GM18868 (cell line): Measurements from ENCODE around the gene ANTXRL.
A peak's percentile ranks its signal among the peaks of the same experiment; 100 is the strongest.
"Not testable (repeated sequence)": the region's sequence is repeated elsewhere in the genome, so short reads cannot be mapped to it uniquely, and the experiment has no call there.

Experiments
- ATAC-seq: cut with Tn5 transposase; IDR thresholded peaks from one replicate; pipeline ENCODE4 v1.9.1; 2021; ENCODE audit warnings: mild to moderate bottlenecking, moderate library complexity; ENCODE audit not compliant: unreplicated experiment

ANTXRL gene

GRCh38 chr10:46272863-46273415 is 13.9 kb upstream of the ANTXRL start:
- ATAC-seq, result no peak

- ATAC-seq, result no peak
Measured at GRCh38 chr10:46273506-46274477, 13.0 kb upstream of the ANTXRL start.

GRCh38 chr10:46277840-46278239 is 9.0 kb upstream of the ANTXRL start:
- no peak for ATAC-seq

DNA sequence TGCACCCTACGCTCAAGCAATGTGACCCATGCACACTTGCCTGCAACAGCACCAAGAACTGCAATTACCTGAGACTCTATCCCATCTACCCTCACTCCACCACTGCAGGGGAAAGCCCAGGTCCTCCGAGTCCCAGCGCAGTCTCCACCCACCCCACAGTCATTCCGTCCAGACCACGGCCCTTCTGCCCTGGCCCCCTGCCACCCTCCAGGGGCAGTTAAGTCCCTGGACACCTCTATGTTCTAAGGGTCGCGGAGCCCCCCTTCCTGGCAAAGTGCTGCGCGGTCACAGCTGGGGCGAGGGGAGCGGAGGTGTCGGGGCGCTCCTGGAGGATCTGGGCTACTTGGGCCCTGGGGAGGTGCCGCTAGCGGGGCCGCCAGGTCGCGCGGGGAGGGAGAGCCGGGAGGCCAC is 4.4 kb upstream of the ANTXRL start:
- not testable (repeated sequence) for ATAC-seq

GRCh38 chr10:46282842-46283574 is 3.8 kb upstream of the ANTXRL start:
- no peak for ATAC-seq

GRCh38 chr10:46283580-46284285 is 3.1 kb upstream of the ANTXRL start:
- ATAC-seq, result no peak

DNA sequence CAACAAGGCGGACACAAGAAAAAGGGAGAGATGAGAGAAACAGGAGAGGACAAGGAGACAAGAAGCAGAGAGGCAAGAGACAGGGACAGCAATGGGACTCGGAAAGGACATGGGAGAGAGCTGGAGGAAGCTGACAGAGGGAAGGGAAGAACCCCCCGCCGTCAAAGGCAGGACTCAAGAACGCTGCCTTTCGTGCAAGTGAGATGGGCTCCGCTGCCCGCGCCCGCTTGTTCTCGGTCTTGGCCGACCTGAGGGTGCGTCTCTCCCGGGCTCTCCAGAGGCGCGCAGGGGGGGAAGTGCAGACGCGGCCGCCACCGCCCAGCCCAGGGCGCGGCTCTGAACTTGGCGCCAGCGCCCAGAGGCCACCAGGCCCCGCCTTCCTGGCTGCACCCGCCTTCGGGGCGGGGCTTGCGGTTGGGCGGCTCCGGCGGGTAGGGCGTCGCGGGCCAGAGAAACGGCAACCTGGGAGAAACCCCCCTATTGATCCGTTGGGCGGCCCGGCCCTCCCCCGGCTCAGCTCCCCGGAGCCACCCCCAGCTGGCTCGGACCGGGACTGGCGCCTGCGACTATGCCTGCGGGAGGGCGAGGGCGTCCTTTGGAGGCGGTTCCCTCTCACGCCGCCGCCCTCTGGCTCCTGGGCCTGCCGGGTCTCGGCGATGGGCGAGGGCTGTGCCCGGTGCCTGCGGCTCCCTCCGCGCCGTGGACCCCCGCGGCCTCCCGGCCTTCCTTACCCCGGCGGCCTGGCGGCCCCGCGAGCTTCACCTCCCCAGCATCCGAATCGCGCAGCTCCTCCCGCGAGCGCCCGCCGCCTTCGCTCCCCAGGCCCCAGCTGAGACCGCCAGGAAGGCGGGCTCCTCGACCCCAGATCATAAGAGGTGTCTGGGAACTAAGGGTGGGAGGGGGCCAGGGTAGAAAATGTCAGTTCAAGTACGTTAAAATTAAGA is 2.2 kb upstream of the ANTXRL start:
- ATAC-seq, result peak; percentile 95

DNA sequence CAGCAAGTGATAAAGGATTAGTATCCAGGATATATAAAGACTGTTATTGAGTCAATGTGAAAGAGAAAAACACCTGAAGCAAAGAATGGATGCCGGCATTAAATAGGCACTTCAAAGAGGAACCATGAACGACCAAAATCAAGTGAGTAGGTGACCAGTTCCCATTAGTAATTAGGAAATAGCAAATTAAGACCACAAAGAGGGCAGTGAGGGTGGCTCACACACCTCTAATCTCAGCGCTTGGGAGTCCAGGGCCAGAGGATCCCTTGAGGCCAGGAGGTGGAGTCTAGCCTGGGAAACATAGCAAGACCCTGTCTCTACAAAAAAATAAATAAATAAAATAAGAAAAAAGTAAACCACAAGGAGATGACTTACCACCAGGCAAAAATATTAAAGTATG is 1.5 kb upstream of the ANTXRL start:
- ATAC-seq, result peak; percentile 16

DNA sequence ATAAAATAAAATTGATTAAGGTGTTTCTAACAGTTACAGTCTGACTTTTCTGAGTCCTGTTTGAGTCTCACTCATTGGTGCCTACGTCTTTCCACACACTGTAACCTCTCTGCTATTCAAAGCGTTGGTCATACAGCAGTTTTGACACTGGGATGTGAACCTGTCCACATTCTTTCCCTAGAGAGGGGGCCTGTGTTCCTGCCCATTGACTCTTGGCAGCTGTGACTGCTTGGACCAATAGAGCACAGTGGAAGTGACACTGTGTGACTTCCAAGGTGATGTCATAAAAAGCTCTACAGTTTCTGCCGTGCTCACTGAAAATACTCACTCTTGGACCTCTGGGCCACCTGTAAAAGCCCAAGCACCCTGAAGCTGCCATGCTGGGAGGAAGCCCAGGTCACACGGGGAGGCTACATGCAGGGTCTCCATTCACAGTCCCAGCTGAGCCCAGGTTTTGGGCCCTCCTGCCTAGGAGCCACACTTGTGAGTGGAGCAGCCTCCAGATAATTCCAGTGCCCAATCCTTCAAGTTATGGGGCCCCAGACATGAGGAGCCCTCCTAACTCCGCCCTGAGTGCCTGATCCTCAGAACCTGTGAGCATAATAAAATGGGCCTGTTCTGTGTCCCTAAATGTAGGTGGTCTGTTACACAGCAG is 704 bp upstream of the ANTXRL start:
- ATAC-seq, result no peak

- ATAC-seq, result no peak
Measured at GRCh38 chr10:46287846-46288477, 1.2 kb downstream of the ANTXRL start.

- no peak for ATAC-seq
Measured at GRCh38 chr10:46288601-46289206, 1.9 kb downstream of the ANTXRL start.

DNA sequence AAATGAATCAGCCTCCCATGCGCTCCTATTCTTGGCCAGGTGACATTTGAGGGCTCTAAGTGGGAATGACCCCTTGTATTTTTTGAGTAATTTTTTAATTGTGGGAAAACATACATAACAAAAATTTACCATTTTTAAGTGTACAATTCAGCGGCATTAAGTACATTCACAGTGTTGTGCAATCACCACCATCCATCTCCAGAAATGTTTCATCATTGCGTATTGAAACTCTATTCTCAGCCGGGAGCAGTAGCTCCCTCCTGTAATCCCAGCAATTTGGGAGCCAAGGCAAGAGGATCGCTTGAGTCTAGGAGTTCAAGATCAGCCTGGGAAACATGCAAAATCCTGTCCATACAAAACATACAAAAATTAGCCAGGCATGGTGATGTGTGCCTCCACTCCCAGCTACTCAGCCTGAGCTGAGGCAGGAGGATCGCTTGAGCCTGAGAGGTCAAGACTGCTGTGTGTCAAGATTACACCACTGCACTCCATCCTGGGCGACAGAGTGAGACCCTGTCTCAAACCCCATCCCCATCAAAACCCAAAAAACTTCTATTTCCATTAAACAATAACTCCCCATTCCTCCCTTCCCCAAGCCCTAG is 2.5 kb downstream of the ANTXRL start:
- no peak for ATAC-seq

DNA sequence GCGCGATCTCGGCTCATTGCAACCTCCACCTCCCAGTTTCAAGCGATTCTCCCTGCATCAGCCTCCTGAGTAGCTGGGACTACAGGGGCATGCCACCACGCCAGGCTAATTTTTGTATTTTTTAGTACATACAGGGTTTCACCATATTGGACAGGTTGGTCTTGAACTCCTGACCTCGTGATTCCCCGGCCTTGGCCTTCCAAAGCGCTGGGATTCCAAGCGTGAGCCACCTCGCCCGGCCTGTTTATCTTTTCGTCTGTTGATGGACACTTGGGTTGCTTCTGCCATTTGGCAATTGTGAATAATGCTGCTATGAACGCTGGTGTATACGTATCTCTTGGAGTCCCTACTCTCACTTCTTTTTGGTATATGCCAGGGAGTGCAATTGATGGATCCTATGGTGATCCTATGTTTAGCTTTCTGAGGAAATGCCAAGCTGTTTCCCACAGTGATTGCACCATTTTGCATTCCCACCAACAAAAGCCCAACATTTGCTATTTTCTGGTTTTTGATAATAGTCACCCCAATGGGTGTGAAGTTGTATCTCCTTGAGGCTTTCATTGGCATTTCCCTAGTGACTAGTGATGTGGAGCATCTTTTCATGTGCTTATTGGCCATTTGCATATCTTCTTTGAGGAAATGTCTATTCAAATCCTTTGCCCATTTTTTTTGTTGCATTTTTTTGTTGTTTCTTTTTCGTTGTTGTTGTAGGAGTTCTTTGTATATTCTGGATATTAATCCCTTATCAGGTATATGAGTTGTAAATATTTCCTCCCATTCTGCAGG is 3.5 kb downstream of the ANTXRL start:
- no peak for ATAC-seq

DNA sequence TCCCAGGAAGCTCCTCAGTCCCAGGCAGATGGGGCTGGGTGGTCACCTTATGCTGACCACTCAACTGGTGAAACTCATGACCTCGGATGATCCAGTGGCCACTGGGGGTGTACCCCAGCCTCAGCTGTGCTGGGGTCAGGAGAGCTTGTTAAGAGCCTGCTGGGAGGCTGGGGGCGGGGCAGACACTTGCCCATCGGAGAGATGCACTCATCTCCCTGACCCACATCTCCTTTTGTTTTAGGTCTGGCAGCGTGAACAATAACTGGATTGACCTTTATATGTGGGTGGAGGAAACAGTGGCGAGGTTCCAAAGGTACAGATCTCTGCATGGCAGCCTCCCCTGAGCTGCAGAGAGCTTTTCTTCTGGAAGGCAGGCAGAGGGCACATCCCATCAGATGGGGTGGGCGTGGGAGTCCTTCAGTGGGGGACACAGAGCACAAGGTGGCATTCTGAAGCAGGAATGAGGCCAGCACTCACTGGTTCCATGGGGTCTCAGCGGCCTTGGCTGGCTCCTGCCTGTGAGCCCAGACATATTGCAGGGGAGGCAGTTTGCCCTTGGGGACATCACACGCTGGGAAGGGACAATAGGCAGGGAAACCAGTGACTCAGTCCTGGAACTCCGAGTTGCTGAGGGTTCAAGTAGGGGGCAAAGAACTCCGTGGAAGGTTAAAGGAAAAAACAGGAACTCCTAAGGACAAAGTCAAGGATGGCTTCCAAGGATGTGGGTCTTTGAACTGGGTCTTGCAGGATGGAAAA is 5.2 kb downstream of the ANTXRL start:
- ATAC-seq, result no peak

DNA sequence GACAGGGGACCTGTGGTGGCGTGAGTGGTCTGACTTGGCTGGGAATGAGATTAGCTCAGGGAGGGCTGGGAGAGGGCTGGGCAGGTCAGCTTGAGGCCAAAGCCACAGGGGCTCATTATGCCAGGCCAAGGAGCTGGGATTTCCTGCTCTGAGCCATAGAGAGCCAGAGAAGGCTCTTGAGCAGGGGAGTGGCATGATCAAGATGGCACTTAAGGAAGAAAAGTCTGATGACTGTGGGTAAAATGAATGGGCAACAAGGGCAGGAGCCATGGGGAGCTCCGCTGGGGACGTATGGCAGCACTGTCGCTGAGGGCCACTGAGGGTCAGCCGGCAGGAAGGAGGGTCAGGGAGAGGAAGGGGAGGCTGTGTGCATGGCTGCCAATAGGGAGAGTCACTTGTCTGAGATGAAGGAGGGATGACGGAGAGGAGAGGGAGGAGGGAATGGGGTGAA is 5.8 kb downstream of the ANTXRL start:
- no peak for ATAC-seq

- ATAC-seq, result no peak
Measured at GRCh38 chr10:46293228-46293627, 6.4 kb downstream of the ANTXRL start.
